Activated CD8-positive, alpha-beta memory T cell treated with anti-CD3 and anti-CD28 coated beads for 48 hours (primary cell): ENCODE results near the gene TBX2.

Source experiments
- DNase-seq, 3 experiments: peaks; one replicate each; pipeline ENCODE4 v3.0.0-alpha.2; 2020; ENCODE audit warnings: low read depth in 2 of 3, low spot score in 2 of 3

Gene TBX2

DNA sequence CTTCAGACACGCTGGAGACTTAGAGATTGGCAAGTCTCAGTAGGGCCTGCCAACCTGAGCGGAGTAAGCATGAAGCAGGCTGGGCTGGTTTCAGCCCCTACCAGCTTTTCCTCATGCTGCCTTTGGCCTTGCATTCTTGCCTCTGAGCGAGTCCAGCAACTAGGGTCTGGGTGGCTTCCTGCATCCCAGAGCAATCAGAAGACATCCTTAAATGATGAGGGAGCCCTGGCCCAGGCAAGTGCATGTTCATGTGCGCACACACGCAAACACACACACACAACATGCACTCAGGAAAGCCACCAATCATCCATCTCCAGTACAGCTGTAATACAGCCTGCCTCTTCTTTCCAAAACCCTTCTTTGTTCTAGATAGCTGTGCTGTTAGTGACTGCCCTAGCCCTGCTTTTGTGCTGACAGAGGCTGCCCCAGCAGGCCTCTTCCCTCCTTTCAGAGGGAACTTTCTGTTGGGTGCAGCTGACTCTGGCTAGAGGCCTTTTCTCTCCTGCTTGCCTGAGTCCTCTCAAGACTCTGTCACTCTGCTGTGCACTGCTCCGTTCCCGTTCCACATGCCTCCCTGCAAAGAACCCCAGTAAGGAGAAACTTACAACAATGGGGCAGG lies 30.7 kb upstream of the TBX2 start:
- no peak for DNase-seq

DNA sequence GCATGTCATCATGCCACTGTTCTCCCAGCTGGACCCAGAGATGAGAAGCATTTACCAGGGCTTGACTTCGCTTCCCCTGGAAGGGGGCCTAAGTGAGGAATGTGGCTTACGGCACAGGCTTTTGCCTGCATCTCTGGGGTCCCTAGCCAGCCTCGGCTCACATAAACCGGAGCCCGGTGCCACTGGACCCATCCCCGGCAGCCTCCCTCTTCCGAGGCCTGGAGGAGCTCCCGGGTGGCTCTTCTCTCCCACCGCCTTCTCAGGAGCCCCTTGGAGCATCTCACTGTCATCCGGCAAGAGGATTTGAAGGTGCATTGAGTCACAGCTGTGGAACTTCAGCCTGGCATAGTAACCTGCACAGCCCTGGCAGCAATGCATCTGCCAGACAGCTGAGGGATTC lies 29.9 kb upstream of the TBX2 start:
- no peak for DNase-seq

DNA sequence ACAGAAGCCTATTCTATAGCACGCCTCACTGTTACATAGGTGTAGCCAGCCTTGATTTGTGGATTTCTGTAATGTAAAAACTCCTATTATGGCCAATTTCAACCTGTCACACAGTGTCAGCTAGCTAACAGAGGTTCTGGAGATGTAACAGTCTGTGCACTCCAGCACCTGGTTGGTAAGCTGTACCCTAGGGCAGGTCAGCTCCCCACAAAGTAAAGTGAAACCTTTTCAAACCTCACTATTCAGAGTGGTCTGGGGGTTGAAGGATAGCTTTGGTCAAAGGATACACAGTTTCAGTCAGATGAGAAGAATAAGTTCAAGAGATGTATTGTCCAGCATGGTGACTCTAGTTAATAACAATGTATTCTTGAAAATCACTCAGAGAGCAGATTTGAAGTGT lies 28.5 kb upstream of the TBX2 start:
- DNase-seq: no peak

DNA sequence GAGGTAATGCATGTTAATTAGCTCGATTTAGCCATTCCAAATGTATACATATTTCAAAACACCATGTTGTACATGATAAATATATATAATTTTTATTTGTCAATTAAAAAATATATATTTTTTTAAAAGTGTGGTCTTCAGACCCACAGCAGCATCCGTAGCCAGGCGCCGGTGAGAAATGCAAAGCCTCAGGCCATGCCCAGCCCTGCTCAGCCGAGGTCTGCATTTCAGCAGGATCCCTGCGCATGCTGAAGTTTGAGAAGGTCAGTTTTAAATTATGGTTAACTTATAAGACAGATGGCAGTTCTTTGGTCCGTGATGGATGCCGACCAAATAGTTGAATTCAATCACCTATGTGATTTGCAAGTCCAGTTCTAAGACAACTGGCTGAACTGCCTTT lies 28.0 kb upstream of the TBX2 start:
- no peak for DNase-seq

DNA sequence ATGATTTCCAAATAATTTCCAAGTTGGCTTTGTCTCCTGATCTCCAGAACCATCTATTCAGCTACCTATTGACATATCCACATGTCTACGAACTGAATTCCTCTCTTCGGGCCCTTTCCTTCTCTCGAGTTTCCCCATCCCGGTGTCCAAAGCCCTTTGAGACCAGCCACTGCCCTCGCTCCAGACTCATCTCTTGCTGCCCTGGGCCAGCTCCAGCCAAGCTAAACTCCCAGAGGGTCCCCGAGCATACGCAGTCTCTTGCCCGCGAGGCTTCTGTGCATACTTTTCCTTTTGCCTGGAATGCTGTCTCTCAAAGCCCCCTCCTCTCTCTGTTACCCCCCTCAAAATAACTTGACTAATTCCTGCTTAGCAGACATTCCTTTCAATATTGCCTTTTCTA lies 27.2 kb upstream of the TBX2 start:
- DNase-seq: no peak

DNA sequence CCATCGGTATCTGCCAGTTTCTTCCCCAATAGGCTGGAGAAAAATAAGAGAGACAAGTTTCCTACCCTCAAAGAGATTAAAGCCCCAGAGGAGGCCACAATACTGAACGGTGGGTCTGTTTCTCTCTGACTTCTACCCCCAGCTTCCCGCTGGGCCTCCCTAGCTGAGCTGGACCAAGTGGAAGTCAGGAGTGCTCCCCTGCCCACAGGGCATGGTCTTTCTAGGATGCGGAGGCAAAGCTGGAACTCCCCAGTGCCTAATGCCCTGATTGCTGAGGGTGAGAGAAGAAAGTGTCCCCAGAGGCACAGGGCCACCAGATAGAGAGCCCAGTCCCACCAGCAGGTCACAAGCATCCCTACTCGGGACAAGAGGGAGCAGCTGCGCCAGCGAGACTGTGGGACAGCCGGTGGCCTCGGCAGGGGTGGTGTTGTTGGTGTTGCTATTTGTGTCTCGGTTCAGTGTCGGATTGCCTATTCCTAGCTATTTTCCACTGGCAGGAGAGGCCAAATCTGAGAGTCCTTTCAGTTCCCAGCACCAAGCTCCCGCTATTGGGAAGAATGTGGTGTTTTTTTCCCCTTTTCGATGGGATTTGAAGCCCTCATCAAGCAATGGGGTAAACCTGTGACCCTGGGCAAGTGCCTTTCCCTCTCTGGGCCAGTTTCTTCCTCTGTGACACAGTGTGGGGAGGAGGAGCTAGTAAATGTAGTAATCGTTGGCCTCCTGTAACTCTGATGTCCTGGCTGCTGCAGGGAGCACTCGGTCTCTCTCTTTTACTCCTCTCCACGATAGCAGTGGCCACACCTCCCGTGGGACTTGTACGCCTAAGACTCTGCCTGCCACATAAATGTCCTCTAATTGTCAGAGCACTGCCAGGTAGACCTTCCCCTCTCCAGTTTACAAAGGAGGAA lies 22.5 kb upstream of the TBX2 start:
- DNase-seq: no peak

DNA sequence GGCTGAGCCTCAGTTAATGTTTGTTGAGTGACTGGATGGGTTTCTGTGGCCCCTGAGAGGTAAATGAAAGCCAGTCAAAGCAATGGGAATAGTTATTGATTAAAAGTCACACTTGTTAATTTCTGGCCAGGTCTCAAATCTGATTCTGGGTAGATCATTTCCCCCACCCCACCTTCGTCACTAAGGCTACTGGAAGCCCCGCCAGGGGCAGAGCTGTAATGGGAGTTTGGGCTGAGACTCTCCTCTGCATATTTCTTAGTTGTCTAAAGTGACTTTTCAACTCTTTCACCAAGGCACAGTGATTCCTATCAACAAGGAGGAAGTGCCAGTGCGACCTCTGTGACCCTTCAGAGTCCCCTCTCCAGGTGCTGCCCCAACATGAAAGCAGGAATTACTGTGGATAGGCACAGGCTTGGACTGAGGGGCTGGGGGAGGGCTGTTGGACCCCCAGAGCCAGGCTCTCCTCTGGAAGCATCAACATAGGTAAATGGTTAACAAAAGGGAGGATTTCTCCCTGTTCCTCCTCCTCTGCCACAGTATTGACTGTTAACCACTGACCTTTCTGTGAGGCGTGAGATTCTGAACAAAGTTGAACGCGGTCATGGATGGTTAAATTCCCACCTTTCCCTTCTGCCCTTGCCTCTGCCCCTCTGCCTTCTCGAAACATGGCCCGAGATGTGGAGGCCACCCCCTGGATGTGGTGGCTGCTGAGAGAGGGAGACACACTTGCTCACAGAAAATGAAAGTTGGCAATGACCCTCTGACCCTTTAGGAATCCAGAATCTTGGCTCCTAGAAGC lies 20.8 kb upstream of the TBX2 start:
- DNase-seq: no peak

DNA sequence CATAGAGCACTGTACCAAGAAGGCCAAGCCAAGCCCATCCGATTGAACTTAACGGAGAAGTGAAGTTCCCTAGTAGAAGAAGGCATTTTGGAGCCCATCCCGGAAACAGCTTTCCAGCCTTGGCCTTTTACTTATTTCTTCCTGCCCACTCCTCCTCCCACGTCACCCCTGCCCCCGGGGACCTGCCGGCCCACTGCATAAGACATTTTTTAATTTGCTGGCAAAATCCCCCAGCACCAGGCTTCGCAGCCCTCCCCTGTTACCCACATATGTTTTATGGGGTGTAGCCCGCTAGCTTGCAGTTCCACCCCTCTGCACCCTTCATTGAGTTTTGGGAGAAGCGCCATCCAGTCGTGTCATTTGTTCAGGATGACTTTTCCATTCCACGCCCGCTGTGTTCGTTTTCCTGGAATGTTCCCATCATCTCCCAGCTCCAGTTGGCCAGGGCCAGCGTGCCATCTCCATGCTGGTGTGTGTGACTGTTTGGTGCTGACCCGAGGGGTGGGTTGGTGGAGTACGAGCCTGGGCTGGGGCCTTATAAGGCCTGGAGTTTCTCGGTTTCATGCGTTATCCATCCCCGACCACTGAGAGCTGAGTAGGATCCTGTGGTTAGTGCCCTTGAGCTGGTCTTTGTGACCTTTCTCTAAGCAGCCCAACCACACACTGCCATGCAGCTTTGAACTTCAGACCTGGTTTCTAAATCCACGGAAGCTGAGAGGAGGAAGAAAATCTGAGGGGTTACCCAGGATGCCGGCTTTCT lies 20.0 kb upstream of the TBX2 start:
- DNase-seq: no peak

DNA sequence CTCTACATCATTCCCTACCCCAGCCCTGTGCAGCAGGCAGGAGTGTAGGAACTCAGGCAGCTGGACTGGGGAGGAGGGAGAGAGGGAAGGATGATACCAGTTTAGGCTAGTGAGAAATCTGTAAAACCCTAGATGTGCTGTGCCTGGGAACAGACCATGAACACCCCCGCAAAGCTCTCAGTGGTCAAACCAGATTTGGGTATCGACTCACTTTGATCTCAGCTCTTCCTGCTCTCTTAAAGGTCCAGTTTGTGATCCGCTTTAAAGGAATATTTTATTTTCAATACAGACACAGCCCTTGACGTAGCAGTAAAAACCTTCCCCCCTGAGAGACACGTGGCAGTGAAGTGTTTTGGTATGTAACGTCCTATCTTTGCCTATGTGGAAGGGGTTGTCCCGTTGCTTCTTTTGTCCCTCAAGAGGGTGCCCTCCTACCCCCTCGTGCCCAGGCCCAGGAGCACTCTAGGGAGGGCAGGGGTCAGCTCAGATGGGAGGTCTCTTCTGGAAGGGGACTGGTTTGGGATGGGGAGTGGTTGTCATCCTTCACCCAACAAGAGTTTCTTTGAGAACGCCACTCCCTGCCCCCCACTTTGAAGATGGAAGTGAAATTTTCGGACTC lies 19.3 kb upstream of the TBX2 start:
- no peak for DNase-seq

DNA sequence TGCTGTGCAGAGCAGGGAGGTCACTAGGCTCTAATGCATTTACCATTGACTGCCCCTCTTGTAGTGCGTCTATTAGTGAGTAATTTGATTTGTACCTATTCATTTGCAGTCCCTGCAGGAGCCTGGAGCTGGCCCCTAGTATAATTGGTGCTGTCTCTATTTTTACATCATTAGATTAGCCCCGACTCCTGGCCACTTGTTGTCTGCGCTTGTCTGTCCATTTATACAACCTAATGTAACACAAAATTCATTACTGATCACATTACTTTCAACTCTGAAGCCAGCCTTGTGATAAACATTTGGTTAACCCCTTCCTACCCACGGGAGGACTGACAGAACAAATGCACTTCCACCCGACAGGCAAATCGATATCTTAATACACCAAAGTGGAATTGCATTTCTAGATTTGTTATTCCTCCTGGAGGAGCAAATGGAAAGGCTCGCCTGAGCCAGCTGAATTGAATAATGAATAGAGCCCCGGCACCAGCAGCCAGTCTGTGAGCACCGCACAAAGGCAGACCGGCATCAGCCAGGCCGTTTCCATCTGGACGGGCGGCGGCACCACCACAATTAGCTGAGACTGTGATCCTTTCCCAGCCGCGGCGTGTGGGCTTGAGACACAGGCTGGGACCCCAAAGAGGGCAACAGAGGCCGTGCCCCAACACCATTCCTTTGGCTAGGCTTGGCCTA lies 18.7 kb upstream of the TBX2 start:
- no peak for DNase-seq

DNA sequence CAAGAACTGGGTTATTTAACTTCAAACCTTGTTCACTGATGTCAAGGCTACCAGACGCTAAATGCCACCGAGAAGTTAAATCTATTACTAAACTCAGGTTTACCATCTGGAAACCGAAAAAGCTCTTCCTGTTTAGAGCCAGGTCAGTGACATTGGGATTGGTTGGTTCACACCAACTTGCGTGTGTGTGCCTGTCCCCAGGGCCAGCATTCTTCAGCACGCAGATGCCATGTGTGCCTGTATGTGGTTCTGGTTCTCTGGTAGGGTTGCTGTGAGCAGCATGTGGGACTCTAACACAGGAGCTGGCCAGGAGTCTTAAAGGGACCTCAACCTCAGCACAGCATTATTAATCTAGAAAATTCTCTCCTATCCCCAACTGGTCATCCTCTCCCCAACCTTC lies 18.1 kb upstream of the TBX2 start:
- DNase-seq: no peak

DNA sequence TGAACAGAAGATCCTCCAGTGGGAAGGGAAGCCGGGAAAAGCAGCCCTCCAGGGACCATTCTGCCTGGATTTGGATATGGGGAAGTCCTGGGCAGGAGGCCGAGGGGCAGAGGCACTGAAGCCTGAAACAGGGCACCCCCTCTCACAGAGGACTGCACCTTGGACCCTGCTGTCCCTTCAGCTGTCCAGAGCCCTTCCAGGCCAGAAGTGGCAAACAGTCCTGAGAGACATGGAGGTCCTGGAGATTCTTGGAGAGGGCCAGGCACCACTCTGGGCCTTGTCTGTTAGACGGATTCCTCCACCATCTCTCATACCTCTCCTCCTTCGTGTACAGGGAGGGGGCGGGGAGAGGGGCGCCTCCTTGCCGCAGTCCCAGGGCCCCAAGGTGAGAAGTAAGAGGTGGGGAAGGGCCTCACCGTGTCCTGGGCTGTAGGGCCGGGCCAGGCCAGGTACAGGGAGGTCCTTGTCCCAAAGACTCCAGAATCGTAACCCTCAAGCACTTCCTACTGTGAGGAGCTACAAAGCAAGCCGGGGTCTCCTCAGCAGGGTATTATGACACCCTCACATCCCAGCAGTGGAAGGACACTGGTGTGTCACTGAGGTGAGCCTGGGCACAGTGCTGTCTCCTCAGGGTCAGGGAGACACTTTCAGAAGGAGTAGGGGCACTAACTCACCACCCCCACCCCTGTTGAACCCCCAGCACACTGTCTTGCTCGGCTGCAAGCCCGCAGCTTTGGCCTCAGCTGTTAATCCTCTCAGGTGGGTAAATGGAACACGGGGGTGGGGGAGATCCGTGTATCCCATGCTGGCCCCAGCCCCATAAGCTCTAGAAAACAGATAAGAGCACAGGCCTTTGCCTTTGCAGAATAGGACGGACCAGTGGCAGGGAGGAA lies 16.6 kb upstream of the TBX2 start:
- no peak for DNase-seq

DNA sequence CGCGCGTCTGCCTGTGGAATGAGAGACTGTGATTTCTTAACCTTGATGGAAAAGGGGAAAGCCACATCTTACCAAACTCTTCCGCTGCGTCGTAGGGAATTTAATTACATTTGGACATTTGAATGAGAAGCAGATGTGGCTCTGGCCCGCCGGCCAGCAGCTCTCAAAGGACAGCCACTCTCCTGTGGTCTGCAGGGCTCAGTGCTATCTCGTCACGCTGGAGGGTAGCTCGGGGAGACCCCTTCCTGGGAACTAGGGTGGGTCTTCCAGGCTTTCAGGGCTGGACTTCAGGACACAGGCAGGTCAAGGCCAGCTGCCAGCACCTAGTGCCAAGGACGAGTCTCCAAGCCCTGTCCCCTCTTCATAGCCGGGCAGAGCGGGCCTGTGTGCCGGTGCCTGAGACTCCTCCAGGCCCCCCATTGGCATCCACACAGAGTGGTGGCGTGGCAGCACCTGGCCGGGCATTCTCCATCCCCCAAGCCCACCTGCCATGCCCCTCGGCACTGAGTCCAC lies 15.9 kb upstream of the TBX2 start:
- DNase-seq: no peak

DNA sequence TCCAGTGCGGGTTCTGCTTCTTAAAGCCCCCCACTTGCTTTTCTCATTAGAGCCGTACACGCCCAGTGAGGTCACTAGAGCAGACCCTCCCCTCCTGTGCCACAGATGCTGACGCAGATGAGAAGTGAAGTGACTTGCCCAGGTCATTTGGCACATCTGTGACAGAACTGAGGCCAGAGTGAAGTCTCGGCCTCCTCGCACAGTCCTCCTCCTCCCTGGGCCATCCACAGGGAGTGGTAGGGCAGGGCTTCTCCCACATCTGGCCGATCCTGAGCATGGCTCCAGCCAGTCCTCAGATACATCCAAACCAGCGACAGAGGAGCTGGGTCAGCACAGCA lies 15.3 kb upstream of the TBX2 start:
- no peak for DNase-seq

DNA sequence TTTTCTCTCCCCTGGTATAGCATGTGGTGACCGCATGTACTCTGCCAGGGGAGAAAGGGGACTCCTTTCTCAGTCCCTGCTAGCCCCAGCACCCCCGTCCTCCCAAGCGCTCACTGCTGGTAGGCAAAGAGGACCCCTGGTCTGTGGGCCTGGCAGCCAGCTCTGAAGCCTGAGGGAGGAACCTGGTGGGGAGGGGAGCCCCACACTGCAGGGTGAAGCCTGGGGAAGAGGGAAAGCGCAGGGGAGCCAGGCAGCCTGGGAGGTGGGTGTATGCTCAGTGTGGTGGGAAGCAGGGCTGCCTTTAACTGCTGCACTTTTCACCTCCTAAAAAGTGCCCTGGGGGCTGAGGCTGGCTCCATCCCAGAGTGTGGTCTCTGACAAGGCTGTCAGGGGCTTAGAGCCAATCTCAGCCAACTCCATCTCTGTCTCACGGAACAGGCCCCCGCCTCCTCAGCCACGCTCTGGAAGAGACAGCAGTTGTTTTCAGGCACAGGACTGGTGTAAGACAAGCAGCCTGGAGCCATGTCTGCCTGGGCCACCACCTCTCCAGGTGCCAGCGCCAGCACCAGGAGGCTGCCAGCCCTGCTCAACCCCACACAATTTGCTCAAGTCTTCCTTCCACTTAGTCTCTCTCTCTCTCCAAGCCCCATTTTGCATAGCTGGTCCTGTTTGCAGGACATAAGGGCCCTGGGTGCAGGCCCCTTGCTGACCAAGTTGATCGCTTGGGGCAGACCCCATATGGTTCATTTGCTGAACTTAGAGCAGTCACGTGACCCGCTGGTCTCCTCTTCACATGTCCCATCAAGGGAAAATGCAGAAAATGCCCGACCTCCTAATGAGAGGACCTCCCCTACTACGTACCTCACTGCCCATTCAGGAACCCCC lies 14.7 kb upstream of the TBX2 start:
- no peak for DNase-seq

DNA sequence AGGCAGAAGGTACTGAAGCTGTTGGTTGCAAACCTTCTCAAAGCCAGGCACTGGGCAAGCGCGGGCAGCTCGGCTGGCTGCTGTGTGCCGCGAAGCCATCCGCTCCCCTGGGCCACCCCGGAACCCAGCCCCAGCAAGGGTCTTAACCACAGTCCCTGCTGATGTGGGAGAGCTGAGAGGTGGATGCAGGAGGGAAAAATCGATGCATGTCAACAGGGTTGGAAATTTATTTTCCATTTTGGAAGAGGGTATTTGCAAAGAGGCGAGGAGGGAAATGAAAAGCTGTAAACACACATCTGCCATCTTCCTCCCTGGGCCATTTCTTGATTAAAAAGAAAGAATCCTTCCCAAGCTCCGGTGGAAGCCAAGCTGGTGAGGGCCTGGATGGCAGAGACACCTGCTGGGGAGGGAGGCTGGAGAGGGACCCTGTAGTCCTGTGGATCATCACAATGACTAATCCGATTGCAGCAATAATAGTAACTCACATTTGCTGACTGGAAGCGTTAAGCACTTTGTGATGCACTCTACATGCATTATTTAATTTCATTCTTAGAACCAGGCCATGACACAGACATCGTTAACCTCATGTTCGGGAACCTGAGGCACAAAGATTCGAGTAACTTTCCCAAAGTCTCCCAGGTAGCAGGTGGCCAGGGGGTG lies 13.9 kb upstream of the TBX2 start:
- DNase-seq: no peak

DNA sequence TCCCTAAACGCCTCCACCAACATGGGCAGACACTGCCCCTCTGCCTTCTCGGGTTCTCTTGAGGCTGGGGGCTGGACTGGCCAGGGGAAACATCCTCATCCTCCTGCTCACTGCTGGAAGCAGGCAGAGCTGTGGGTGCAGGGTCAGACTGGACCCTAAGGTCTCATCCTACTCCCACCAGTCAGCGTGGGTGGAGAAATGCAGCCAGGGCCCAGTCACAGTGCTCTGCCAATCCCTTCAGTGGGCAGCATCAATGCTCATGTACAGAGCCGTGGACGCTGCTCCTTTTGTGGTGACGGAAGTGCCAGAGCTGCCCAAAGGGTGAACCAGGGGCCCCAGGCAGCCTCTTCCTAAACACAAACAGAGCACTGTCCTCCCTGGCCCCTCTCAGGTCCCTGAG lies 13.4 kb upstream of the TBX2 start:
- DNase-seq: no peak

DNA sequence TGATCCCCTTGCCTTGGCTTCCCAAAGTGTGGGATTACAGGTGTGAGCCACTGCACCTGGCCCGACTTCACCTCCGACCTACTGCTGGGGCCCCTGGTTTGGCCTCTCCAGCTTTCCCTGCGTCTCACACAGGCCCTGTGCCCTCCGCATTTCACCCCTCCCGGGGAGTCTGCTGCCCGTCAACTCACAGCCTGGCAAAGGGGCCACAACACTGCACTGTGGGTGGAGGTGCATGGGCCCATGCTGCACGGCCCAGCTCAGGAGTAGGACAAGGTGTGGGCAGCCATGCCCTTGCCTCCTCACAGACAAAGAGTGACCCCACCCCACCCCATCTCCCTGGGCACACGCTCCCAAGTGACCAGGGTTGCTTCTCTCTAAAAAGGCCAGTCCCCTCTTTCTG lies 12.6 kb upstream of the TBX2 start:
- no peak for DNase-seq
